Stimulated activated CD4-positive, alpha-beta T cell treated with anti-CD3 and anti-CD28 coated beads, Interleukin-1b, Interleukin-23, amount 100 ng/mL, for 24 hours (primary cell): Measurements from ENCODE around the gene TET3.
"Not testable (repeated sequence)": the region's sequence is repeated elsewhere in the genome, so short reads cannot be mapped to it uniquely, and the experiment has no call there.

Experiments
- DNase-seq, 4 experiments: peaks; one replicate each; pipeline ENCODE4 v3.0.0-alpha.2; 2020; ENCODE audit warnings: low read depth in 4 of 4, low spot score in 1 of 4

The TET3 gene

DNA sequence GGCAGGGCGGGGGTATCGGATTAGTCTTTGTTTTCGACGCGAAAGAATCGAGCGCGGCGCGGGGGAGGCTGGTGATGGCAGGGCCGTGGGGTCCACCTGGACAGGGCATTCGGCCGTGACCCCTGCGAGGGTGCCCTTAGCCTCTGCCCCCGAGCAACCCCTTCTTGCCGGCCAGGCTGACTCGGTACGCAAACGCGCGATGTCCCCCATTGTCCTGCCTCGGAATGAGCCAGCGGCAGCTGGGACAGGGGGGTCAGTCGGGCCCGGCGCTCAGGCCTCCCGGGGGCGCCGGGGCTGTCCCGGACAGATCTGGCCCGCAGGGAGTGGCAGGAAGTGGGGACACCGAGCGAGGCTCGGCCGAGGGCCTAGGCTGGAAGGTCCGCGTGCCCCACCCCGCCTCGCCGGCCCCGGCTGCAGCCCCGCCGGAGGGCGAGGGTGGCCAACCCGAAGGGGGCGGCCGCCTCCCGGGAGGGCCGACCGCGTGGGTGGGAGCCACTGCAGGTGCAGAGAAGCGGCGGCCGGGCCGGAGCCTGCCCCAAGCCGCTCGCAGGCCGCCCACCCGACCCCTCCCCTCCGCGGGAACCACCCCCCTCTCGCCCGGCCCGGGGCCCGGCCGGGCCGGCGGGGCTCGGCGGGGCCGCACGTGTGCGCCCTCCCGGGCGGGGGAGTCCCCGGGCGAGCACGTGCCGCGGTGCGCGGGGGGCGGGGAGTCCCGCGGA lies at the start of gene TET3:
TET3 (plus strand) TSS at position 708 of the 719 bp plus-strand sequence. CDS start 1,494 bp downstream, outside the sequence.
- peak in 2 of 4 experiments; percentile 56 to 61 for DNase-seq

DNA sequence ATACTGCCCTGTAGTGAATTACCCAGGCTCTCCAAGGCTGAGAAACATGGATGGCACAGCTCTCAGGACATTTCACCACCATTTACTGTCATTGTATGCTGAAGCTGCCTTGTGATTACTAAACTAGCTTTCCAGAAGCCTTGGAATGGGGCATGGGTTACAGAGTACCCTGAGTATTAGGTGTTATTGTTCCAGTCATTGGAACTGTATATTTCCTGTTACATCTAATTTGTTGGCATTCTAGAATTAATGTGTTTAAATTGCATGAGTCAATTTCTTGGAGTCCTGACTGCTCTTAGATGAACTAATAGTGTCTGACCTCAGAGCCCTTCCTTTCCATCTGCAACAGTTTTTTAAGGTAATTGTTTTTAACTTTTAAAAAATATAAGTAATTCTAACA lies 49.1 kb upstream of the TET3 start:
- DNase-seq: no peak

DNA sequence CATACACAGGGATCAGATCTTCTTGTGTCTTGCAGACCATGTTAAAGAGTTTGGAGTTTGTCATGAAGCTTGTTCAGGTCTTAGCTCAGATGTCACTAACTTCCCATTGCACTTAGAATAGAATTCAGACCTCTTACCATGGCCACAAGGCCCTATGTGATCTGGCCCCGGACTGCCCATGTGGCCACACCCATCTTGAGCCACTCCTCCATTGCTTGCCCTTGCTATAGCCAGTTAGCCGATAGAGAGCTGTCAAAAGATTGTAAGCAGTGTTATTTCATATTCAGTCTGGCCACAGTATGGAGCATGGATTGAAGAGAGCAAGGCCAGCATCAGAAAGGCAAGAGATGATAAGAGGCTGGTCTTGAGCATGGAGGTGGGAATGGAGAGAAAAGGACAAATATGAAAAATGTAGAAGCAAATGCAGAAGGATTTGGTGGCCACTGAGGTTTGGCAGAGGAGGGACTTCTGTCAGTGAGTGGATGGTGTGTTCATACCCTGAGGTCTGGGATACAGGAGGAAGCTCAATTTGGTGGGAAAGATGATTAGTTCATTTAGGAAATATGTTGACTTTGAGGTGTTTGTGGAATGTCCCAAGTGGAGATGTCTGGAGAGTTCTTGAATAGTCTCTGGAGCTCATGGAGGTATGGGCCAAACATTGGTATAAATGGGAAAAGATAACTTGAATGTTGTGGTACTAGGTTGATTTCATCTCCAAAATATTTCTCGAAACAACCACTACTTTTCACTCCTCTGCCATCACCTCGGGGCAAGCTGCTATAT lies 47.4 kb upstream of the TET3 start:
- DNase-seq: no peak

DNA sequence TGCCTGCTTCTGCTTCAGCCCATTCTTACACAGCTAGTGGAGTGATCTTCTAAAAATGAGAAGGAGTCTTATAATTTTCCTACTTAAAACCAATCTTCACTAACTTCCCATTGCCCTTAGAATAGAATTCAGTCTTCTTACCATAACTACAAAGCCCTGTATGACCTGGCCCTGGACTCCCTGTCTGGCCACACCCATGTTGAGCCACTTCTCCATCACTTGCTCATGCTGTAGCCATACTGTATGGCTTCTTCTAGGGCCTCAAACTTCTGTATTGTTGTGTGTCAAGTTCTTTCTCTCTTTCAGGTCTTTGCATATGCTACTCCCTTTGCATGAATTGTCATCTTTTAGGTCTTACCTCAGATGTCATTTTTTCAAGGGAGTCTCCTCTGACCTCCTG lies 46.8 kb upstream of the TET3 start:
- no peak for DNase-seq

DNA sequence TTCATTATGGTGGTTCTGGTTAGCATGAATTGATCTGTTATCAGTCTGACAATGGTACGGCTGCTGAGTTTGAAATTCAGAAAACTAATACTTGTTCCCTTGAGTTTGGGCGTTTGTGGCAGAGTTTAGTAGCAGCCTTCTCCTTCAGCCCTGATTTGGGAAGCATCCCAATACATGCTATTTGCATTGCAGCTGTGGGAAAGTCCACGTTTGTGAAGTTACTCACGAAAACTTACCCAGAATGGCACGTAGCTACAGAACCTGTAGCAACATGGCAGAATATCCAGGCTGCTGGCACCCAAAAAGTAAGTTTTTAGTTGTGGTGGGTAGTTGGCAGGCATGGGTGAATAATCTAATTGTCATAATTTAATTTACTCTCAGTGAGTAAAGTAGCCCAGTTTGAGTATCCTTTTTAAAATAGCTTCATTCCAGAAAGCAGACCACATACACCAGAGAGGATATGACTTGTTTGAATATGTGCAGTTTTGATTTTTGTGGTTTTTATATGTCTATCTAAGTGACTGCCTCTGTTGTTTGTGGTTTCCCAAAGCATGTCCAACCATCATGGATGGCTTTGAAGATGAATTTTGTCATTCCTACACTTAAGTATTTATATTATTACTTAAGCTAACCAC lies 45.9 kb upstream of the TET3 start:
- DNase-seq: no peak

DNA sequence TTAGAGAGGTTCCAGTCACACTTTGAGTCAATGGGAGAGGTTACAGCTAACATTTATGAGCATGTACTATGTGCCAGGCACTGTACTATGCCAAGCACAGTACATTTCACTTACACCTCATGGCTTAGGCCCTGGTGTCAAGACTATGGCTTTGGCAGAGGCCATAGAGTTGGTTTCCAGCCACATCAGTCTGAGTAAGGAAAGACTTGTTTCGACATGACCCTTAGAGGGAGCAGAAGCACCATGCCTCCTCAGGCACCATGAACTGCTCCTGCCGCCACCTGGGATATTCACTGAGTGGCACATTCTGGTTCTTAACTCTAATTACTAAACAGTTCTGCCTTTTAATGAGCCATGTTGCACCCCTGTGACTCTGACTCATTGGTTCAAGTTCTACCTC lies 45.3 kb upstream of the TET3 start:
- no peak for DNase-seq

DNA sequence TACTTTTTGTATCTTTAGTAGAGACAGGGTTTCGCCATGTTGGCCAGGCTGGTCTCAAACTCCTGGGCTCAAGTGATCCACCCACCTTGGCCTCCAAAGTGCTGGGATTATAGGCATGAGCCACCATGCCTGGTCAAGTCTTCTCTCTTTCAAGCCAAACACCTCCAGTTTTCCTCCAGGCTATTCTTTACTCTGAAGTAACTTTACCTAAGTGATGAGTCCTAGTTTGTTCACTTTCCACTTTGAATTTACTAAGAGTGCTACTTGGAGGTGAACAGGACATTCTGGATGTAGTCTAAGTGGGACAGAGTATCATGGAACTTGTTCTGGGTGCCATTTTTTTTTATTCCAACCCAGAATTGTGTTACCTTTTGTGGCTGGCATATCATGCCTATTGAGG lies 44.6 kb upstream of the TET3 start:
- not testable (repeated sequence) for DNase-seq

DNA sequence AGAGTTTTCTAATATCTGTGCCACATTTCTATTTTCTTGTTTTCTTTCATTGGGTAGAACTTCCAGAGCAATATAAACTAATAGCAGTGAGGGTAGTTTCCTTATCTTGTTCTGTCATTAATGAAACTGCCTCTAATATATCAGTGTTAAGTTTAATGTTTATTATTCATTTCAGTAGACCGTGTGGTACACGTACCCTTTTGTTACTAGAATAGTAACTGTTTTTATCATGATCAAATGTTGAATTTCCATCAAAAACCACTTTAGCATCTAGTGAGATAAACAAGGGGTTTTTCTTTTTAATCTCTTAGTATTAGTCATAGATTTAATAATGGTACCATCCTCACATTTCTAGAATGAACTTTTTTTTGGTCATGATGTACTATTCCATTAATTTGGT lies 42.0 kb upstream of the TET3 start:
- DNase-seq: no peak

DNA sequence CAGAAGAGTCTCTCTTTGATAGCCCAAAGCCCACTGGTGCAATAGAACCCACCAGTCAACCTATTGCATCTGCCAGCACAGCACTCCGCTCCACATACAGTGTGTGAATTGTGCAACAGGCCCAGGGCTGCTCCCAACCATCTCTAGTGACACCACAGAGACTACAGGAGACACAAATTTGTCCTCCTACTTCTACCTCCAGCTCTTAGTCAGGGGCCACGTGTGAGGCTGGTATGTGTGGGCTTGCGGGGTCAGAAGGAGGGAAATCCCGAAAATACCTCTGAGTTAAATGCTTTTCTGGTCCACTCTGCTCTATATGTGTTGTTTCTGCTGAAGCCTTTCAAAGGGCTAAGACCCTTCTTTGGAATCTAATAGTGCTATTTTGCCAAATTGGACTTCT lies 40.0 kb upstream of the TET3 start:
- DNase-seq: no peak

DNA sequence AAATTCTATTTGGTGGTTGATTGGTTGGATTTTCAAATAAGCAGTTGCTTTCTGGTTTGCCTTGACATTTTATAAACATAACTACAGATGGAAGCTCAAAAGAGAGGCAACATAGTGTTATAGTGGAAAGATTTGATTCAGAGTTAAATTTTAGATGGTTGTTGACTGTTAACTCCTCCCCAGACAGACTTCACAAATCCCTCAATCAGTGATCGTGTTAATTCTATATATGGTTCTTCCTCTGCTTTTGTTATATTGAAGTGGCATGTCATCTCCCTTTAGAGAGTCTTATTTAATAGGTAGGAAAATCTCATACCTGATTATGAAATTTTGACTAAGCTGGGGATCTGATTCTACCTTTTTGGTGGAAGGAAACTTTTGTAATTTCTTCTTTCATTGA lies 38.5 kb upstream of the TET3 start:
- no peak for DNase-seq

DNA sequence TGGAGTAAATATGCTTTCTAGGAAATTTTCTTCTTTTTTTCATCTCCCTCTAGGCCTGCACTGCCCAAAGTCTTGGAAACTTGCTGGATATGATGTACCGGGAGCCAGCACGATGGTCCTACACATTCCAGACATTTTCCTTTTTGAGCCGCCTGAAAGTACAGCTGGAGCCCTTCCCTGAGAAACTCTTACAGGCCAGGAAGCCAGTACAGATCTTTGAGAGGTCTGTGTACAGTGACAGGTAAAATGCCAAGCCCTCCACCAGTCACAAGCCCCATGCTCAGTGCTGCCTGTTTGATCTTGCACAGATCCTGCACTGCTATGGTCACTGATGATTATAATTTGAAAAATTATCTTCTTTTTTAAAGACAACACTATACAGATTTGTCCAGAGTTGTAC lies 38.0 kb upstream of the TET3 start:
- DNase-seq: no peak

DNA sequence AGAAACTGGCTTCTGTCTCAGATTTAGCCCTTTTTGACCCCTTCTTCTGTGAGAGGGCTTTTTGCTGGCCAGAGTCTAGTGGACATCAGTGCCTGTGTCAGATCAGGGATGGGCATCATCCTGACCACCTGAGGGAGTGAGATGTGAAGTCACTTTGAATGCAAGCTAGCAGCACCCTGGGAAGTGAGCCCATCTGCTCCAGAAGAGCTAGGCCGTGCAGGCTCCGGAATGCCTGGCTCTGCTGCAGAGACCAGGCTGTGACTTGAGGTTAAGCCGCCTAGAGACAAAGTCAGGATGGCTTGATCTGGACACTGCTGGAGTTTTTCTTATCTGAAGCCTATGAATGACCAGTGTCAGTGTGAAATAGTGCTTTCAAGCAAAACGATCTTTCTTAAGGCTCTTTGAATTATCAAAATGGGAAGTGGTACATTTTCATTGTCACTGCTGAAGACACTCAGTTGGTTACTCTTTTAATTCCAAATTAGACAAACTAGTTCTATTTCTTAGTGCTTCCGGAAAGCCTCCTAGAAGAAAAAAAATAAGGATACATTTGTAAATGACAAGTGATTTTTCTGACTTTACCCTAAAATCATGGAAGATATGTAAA lies 37.2 kb upstream of the TET3 start:
- no peak for DNase-seq

DNA sequence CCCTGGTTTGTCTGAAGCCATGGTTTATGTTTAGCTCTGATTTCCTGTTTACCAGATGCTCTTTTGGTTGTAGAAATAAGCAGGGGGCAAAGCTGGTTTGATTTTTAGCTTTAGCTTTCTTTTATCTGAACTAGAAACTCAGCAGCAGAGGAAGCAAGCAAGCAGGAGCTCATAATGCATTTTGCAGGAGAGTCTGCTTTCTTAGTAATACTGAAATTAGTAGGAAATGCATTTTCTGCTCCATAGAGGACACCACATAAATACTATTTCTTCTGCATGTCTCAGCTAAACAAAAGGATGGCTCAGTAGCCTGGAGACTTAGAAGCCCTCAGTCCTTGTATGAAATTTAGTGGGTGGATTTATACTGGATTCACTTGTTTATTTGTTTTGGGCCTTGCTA lies 34.9 kb upstream of the TET3 start:
- DNase-seq: no peak

DNA sequence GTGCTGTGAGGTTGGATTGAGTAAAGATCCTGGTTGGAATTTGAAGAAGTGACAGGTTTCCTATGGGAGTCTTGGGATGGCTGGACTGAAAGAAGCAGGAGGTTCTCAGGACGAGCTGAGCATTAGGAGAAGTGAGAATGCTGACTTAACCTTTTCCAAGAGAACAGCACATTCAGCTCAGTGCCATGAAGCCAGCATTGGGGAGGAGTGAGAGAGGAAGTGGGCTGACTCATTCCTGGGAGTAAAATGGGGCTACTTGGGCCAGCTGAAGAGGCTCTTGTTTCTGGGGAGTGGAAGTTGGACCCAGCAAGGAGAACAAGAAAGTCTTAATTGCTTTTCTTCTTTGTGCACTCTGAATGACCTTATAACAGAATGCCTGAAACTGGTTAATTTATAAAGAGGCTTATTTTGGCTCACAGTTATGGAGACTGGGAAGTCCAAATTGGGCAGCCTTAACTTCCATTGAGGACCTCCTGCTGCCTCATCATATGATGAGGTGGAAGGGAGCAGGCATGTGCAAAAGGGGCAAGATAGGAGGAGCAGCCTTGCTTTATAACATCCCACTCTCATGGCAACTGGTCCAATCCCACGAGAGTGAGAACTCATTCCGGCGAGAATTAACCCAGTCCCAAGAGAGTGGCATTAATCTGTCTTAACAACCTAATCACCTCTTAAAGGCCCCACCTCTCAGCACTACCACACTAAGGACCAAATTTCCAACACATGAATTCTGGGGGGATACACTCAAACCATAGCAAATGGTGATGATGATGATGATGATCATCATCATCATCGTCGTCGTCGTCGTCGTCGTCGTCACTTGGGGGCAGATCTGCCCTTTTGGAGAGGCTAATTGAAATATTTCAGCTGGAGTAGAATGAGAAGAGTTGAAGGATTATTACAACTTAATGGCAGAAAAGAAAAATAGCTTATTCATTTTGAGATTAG lies 31.9 kb upstream of the TET3 start:
- DNase-seq: no peak

DNA sequence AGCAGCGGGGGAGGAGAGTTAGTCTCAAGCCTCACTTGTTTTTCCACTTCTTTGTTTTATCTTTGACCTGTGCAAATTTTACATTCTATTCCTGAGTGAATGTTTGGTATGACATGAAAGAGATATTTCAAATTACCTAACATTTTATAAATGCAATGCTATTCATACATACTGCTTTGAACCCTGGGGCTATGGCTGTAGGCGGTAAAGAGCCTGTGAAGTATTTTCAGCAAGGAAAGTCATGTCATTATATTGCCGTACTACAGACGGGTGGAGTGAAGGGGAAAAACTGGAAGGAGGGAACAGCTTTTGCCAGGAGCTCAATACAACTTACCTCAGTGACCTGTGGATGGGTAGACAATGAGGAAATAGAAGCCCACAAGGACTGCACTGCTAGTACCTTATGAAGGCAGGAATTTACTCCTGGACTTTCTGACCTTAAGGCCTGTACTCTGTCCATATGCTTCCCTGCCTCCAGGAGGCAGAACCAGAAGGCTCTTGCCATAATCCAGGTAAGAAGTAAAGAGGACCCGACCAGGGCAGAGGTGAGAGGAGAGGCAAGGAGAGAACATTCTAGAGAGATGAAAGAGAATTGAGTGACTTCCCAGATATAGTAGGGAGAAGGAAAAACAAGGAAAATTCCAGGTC lies 28.4 kb upstream of the TET3 start:
- DNase-seq: no peak

DNA sequence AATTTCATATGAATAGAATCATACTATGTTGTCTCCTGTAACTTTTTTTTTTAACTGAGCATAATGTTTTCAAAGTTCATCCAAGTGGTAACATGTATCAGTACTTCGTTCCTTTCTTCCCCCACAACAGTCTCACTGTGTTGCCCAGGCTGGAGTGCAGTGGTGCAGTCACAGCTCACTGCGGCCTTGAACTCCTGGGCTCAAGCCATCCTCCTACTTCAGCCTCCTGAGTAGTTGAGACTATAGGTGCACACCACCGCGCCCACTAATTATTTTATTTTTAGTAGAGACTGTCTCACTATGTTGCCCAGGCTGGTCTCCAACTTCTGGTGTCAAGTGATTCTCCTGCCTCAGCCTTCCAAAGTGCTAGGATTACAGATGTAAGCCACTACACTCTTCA lies 23.4 kb upstream of the TET3 start:
- no peak for DNase-seq

DNA sequence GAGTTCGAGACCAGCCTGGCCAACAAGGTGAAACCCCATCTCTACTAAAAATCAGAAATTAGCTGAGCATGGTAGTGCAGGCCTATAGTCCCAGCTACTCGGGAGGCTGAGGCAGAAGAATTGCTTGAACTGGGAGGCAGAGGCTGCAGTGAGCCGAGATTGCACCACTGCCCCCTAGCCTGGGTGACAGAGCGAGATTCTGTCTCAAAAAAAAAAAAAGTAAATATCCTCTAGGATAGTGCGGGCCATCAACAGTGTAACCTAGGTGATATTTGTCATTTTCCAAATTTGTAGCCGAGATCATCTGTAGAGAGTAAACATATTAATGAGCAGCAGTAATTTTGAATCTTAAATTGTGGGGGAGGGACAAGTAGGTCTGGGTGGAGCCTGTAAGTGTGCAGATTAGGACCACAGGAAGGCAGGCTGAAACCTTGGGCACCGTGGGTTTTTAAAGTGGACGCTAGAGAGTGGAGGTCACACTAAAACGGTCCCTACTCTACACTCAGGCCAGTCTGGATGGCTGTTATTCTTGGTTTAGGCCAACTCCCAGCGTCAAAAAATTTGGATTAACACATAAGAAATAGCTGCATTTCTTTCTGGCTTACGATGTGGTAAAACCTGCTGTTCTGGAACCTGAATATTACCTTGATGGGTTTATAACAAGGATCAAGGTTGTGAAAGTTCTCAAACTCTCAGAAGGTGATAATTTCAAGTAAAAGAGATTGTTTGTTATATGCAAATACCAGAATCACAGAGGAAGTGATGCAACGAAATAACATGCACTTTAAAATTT lies 22.7 kb upstream of the TET3 start:
- DNase-seq: no peak

DNA sequence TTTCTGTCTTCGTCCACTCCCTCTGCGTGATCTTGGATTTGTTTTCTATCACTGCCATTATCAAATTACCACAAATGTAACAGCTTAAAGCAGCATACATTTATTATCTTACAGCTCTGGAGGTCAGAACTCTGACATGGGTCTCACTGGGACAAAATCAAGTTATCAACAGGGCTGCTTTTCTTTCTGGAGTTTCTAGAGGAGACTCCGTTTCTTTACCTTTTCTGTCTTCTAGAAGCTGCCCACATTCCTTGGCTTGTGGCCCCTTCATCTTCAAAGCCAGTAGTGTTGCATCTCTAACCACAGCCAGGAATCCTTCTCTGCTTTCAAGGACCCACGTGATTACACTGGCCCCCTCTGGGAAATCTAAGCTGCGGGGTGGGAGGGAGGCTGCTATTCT lies 21.9 kb upstream of the TET3 start:
- no peak for DNase-seq

DNA sequence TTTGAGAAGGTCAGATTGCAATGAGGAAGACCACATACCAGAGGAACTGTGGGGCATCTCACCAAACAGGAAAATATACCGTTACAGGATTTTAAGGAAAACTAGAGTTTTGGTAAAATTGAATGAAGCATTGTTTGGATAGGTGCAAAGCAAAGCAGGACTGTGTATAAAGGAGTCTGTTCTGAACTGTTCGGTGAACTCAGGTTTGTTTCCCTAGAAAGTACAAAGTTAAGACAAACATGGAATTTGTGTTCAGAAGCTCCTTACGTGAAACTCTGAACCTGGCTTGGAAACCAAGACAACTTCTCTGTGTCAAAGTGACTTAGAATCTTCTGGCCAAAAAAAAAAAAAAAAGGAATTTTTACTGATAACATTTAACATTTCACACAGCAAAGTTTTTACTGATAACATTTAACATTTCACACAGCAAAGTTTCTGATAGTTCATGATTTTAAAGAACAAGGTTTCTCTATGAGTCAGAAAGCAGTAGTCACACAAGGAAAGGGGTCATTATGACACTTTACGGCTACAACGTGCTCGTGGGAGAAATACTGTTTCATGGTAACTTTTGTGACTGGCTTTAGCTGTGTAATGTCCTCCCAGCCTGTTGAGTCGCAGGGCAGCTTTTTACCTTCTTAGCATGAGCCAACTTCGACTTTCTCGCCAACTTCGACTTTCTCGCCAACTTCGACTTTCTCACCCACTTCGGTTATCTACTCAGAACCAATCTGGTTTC lies 21.2 kb upstream of the TET3 start:
- no peak for DNase-seq
